PC-3 (cell line): Measurements from ENCODE around the gene PDHX. TPM values are rescaled to one million over a fixed set of nuclear protein-coding genes. Genes with fewer than 3 reads are reported as not detected.

Experiments
- ATAC-seq: fragments of 200-7000 bp; cut with Tn5 transposase; 2 replicates; pipeline ENCODE4 v1.9.1; 2020; ENCODE audit warnings: mild to moderate bottlenecking, moderate library complexity
- BruUV-seq: library from RNA; stranded (reverse); fragments of 400-500 nt; replicated peaks from 2 replicates; lab custom pipeline; 2021; lab: Mats Ljungman, UMichigan
- CTCF ChIA-PET: fragments of 300-600 bp; sonication (Branson Sonifier 250); formaldehyde crosslinking; loops from one replicate; lab custom pipeline; 2022; ENCODE audit warnings: antibody characterized with exemption; lab: Charles Lee
- POLR2A ChIA-PET: fragments of 300-600 bp; sonication (Branson Sonifier 250); formaldehyde crosslinking; loops from one replicate; lab custom pipeline; 2022; ENCODE audit warnings: antibody characterized with exemption; ENCODE audit not compliant: unreplicated experiment; lab: Charles Lee
- DNase-seq: peaks from one replicate; pipeline ENCODE4 v3.0.0-alpha.2; 2015
- H2AFZ ChIP-seq: fragments of 300-600 bp; sonication (generic); 2 replicates; pipeline ENCODE4 v1.6.0; 2016; ENCODE audit warnings: antibody characterized with exemption, low read length
- H3F3A ChIP-seq: fragments of 300-600 bp; sonication (generic); one replicate; pipeline ENCODE4 v1.6.0; 2017; ENCODE audit warnings: antibody characterized with exemption, low read length, control low read depth, mild to moderate bottlenecking; ENCODE audit not compliant: unreplicated experiment
- H3K27ac ChIP-seq: fragments of 300-600 bp; sonication (generic); 2 replicates; pipeline ENCODE4 v1.5.1; 2016; ENCODE audit warnings: mild to moderate bottlenecking, low read length
- H3K27me3 ChIP-seq: fragments of 300-600 bp; sonication (generic); 2 replicates; pipeline ENCODE4 v1.6.1; 2016; ENCODE audit warnings: low read length, mixed read lengths
- H3K36me3 ChIP-seq: fragments of 300-600 bp; sonication (generic); 2 replicates; pipeline ENCODE4 v1.6.1; 2016; ENCODE audit warnings: low read depth, mixed run types, low read length, mixed read lengths
- H3K4me1 ChIP-seq: fragments of 300-600 bp; sonication (generic); 2 replicates; pipeline ENCODE4 v1.5.1; 2016; ENCODE audit warnings: low read length; ENCODE audit not compliant: insufficient read depth
- H3K4me2 ChIP-seq: fragments of 300-600 bp; sonication (generic); 2 replicates; pipeline ENCODE4 v1.6.0; 2016; ENCODE audit warnings: low read length
- H3K4me3 ChIP-seq: fragments of 300-600 bp; sonication (generic); 2 replicates; pipeline ENCODE4 v1.5.1; 2016; ENCODE audit warnings: mild to moderate bottlenecking, low read length, mixed read lengths
- H3K79me2 ChIP-seq: fragments of 300-600 bp; sonication (generic); 2 replicates; pipeline ENCODE4 v1.6.1; 2017; ENCODE audit warnings: low read length, mixed read lengths
- H3K9ac ChIP-seq: fragments of 300-600 bp; sonication (generic); 2 replicates; pipeline ENCODE4 v1.6.0; 2016; ENCODE audit warnings: mild to moderate bottlenecking, low read length
- H3K9me2 ChIP-seq: fragments of 300-600 bp; sonication (generic); replicated peaks from 2 replicates; pipeline ENCODE4 v1.6.1; 2016; ENCODE audit warnings: mixed run types, low read length, mixed read lengths
- H3K9me3 ChIP-seq: fragments of 300-600 bp; sonication (generic); 2 replicates; pipeline ENCODE4 v1.6.1; 2016; ENCODE audit warnings: low read length, mixed read lengths
- H4K20me1 ChIP-seq: fragments of 300-600 bp; sonication (generic); 2 replicates; pipeline ENCODE4 v1.6.1; 2016; ENCODE audit warnings: low read length, mixed read lengths
- CTCF ChIP-seq: fragments of 300-600 bp; sonication (generic); conservative IDR thresholded peaks from 2 replicates; pipeline ENCODE4 v1.5.1; 2017; ENCODE audit warnings: antibody characterized with exemption, low read depth, mild to moderate bottlenecking, low read length
- EZH2 ChIP-seq: fragments of 300-600 bp; sonication (generic); IDR thresholded peaks from one replicate; pipeline ENCODE4 v1.6.1; 2017; ENCODE audit warnings: antibody characterized with exemption, mild to moderate bottlenecking, low read length; ENCODE audit not compliant: unreplicated experiment
- EZH2phosphoT487 ChIP-seq: fragments of 300-600 bp; sonication (generic); IDR thresholded peaks from 2 replicates; pipeline ENCODE4 v1.6.1; 2018; ENCODE audit warnings: mild to moderate bottlenecking, antibody characterized with exemption, low read length, borderline replicate concordance
- intact Hi-C: fragments of 100-400 bp; cut with micrococcal nuclease; formaldehyde crosslinking; loops from 2 replicates; pipeline ENCODE4 v1.9.0; 2023
- total RNA-seq: library from RNA; depleted of rRNA; stranded (reverse); fragments of >200 nt; gene quantifications from 2 replicates; pipeline ENCODE4 v1.2.3, GENCODE V29; 2014

Gene PDHX
- total RNA-seq, 1 experiment from 2014 or later = 20.3 TPM

- intact Hi-C loops = loop anchor here (10.0 kb wide), 1 partner anchor 214 kb away; no protein-coding TSS in a partner anchor
- peaks cover 32% of the 10 kb centered on the region for H3K36me3 ChIP-seq
- no TSS peak for BruUV-seq
- H3K27me3 ChIP-seq = no peaks in the 10 kb centered on the region
- TF ChIP-seq EZH2 (no peak), EZH2phosphoT487 (no peak), CTCF (no peak)
- ATAC-seq (no peak), DNase-seq (no peak)
- no peaks in the 10 kb centered on the region for H3K9me2 ChIP-seq
- H3K27ac ChIP-seq = no peak overlapping the region
- H2AFZ ChIP-seq = no peak overlapping the region
- H3F3A ChIP-seq = no peaks in the 10 kb centered on the region
- CTCF ChIA-PET = no interaction called here
- no peaks in the 10 kb centered on the region for H3K79me2 ChIP-seq
- no peak overlapping the region for H3K4me3 ChIP-seq
- H3K4me1 ChIP-seq = no peaks in the 10 kb centered on the region
- H3K4me2 ChIP-seq = no peak overlapping the region
- H4K20me1 ChIP-seq = no peaks in the 10 kb centered on the region
- no peak overlapping the region for H3K9ac ChIP-seq
- POLR2A ChIA-PET = no interaction called here
- peaks cover 20% of the 10 kb centered on the region; the same call in 1 of the 2 replicates for H3K9me3 ChIP-seq
Observed at GRCh38 chr11:34898474-34898873, 17.9 kb upstream of the PDHX start.

GRCh38 chr11:34899633-34900016, 16.8 kb upstream of the PDHX start:
- Histone ChIP-seq H3K4me2 (no peak overlapping the region), H3K79me2 (no peaks in the 10 kb centered on the region), H3K4me3 (no peak overlapping the region), H3K36me3 (peaks cover 32% of the 10 kb centered on the region), H3K9ac (no peak overlapping the region), H3K9me2 (no peaks in the 10 kb centered on the region), H3K27ac (no peak overlapping the region), H4K20me1 (no peaks in the 10 kb centered on the region), H3K9me3 (peaks cover 20% of the 10 kb centered on the region; the same call in 1 of the 2 replicates), H3K27me3 (no peaks in the 10 kb centered on the region), H3K4me1 (no peaks in the 10 kb centered on the region), H2AFZ (no peak overlapping the region), H3F3A (no peaks in the 10 kb centered on the region)
- POLR2A ChIA-PET = no interaction called here
- ATAC-seq (no peak), DNase-seq (no peak)
- CTCF ChIA-PET = interaction anchor here (0.7 kb wide), 1 partner anchor 407 kb away, joined by 3 read pairs; no protein-coding TSS in a partner anchor
- no TSS peak for BruUV-seq
- intact Hi-C loops = loop anchor here (10.0 kb wide), 1 partner anchor 215 kb away; no protein-coding TSS in a partner anchor
- TF ChIP-seq EZH2phosphoT487 (no peak), CTCF (no peak), EZH2 (no peak)

GRCh38 chr11:34904421-34904955, 11.9 kb upstream of the PDHX start:
- intact Hi-C loops = no loop called here
- H4K20me1 ChIP-seq = no peaks in the 10 kb centered on the region
- no peak for DNase-seq
- peaks cover 18% of the 10 kb centered on the region; the same call in 1 of the 2 replicates for H3K79me2 ChIP-seq
- peaks cover 5% of the 10 kb centered on the region; the same call in 1 of the 2 replicates for H3K4me1 ChIP-seq
- no peak for TF ChIP-seq EZH2phosphoT487
- TF ChIP-seq CTCF = no peak
- TF ChIP-seq EZH2 = no peak
- H3K9me3 ChIP-seq = peaks cover 16% of the 10 kb centered on the region; the same call in 1 of the 2 replicates
- H3K27ac ChIP-seq = no peak overlapping the region
- no peak for ATAC-seq
- no peaks in the 10 kb centered on the region for H3F3A ChIP-seq
- no peaks in the 10 kb centered on the region for H3K9me2 ChIP-seq
- H3K4me3 ChIP-seq = no peak overlapping the region
- H3K9ac ChIP-seq = no peak overlapping the region
- peaks cover 19% of the 10 kb centered on the region for H3K36me3 ChIP-seq
- no peak overlapping the region for H3K4me2 ChIP-seq
- ChIA-PET CTCF (no interaction called here), POLR2A (no interaction called here)
- BruUV-seq = no TSS peak
- H3K27me3 ChIP-seq = no peaks in the 10 kb centered on the region
- no peak overlapping the region for H2AFZ ChIP-seq
